Epithelial cell of esophagus (primary cell): ENCODE data around the gene IL1RAPL1.
A peak's percentile ranks its signal among the peaks of the same experiment; 100 is the strongest.

Experiments
- DNase-seq: peaks from one replicate; pipeline ENCODE4 v3.0.0; 2010; ENCODE audit warnings: low read depth
- H3K4me3 ChIP-seq: 2 replicates; pipeline ENCODE4 v1.5.1; 2011; ENCODE audit warnings: mild to moderate bottlenecking, low read length, control low read depth
- TF ChIP-seq, protein P1 (sequence below): IDR thresholded peaks from 2 replicates; pipeline ENCODE4 v1.5.1; 2011; ENCODE audit warnings: low read depth, mild to moderate bottlenecking, low read length, control low read depth, inconsistent platforms; ENCODE audit not compliant: insufficient read depth; ENCODE audit errors: missing control alignments

IL1RAPL1 gene

DNA sequence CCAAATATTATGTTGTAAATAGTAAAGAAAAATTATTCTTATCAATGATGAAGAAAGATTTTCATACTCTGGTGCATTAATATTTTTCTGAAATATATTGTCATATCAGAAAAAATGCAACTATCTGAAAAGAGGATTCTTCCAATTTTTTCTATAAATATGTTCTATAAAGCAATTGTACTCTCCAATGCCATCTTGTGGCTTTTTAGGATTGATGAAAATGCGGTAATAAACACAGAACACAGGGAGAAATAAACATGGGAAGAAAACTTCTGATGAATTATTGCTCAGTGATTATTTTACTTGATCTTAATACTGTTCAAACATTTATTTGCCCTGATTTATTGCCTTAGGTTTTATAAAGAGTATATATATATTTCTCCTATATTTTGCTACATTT, 215.4 kb downstream of the IL1RAPL1 start:
- TF ChIP-seq, protein P1, sequence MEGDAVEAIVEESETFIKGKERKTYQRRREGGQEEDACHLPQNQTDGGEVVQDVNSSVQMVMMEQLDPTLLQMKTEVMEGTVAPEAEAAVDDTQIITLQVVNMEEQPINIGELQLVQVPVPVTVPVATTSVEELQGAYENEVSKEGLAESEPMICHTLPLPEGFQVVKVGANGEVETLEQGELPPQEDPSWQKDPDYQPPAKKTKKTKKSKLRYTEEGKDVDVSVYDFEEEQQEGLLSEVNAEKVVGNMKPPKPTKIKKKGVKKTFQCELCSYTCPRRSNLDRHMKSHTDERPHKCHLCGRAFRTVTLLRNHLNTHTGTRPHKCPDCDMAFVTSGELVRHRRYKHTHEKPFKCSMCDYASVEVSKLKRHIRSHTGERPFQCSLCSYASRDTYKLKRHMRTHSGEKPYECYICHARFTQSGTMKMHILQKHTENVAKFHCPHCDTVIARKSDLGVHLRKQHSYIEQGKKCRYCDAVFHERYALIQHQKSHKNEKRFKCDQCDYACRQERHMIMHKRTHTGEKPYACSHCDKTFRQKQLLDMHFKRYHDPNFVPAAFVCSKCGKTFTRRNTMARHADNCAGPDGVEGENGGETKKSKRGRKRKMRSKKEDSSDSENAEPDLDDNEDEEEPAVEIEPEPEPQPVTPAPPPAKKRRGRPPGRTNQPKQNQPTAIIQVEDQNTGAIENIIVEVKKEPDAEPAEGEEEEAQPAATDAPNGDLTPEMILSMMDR: peak; percentile 15
- DNase-seq: peak; percentile 0
- no peak overlapping the region for H3K4me3 ChIP-seq

DNA sequence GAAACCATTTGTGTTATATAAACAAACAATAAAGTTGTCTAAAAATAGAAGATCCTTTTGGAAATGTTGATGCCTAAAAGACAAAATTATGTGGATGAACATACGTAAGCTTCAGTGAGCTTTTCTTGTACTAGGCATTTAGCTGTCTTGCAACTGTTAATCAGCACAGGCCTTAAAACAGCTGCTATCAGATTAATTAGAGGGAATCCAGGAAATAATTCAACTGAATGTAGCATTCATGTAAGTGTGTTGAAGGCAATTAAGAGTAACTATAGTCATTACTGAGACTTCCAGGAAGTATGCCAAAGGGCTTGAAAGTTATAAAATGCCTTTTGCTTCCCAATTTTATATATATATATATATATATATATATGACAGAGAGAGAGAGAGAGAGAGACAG, 248.7 kb downstream of the IL1RAPL1 start:
- DNase-seq: no peak
- no peak overlapping the region for H3K4me3 ChIP-seq
- TF ChIP-seq, protein P1: no peak

DNA sequence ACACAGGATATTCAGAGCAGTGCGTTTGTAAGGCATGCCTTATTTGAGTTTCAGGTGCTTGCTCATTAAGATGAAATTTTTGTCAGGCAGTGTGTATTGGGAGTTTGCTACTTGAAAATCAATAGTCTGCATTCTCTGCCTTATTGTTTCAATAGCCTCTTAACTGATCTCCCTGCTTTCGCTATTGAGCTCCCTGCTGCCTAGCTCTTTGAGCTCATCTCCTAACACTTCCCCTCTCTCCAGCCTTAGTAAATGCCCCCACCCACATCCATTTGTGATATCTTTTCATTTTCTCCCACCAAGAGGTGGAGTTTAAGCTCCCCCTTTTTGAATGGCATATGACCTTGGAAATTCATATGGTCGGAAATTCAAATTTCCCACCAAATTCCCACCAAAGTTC, 256.6 kb downstream of the IL1RAPL1 start:
- DNase-seq: no peak
- TF ChIP-seq, protein P1: no peak
- H3K4me3 ChIP-seq: no peak overlapping the region

DNA sequence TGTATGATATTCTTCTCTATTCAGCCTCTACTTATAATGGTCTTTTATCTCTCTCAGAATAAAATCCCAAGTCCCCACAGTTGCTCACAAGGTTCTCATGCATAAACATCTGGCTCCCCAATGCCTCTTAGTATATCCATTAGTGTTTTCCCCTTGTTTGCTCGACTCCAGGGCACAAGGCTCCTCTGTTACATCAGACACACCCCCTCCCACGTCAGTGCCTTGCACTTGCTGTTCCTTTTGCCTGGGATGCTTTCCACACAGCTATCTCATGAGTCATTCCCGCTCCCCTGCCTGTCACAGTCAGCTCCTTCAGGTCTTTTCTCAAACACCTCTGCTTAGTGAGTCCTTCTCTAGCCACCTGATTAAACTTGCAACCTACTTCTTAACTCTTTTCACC, 260.2 kb downstream of the IL1RAPL1 start:
- DNase-seq: peak; percentile 18
- TF ChIP-seq, protein P1: no peak
- H3K4me3 ChIP-seq: no peak overlapping the region

DNA sequence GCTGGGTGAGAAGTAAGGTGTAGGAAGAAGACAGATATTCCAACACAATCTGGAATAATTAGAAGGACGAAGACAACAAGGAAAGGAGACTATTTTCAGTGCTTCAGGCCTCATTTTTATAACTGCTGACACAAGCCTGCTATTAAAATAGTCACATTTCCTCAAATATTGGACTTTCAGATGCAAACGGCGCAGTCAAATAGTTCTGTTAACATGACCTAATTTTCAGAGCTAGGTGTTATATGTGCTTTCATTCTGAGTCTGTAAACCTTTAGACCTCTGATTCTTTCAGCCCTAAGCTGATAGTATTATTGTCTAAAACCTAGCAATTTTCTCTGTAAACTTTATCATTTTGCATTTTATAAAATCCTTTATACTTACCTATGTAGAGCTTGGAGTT, 261.5 kb downstream of the IL1RAPL1 start:
- H3K4me3 ChIP-seq: no peak overlapping the region
- DNase-seq: no peak
- TF ChIP-seq, protein P1: no peak

DNA sequence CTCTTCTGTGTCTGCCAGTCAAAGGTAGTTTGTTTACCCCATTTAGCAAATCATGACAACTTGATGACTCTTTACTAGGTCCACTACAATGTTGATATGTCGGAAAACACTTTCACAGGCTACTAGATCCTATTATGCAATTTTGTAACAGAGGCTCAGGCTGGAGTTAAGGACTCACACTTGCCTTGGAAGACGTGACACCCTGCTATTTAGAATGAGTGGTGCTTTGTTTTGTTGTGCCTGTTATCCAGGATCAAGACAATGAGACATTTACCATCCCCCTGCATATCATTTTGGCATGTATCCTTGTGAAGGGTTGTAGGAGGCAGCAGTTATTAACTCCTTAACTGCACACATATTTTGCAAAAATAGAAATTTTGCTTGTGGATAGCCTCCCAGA, 263.7 kb downstream of the IL1RAPL1 start:
- TF ChIP-seq, protein P1: no peak
- no peak overlapping the region for H3K4me3 ChIP-seq
- no peak for DNase-seq

DNA sequence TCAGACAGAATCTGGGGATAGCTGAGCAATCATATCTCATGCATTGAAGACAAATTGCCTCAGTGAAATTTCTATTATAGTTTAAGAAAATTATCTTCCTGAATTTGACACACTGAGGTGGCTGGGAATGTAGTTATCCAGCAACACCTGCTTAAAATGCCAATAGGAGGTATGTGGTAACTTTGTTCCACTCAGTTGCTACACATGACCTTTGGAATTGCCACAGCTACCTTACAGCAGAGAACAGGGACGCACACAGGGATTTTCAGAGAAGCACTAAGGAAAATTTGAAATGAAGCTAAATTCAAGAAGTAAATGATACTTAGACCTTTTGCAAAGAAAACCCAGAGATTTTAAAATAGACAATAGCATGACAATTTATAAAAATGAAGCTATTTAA, 264.6 kb downstream of the IL1RAPL1 start:
- TF ChIP-seq, protein P1: no peak
- H3K4me3 ChIP-seq: no peak overlapping the region
- no peak for DNase-seq
